Cardiac fibroblast (primary cell): ENCODE measurements around the gene UBQLN1.

Source experiments
- DNase-seq, 2 donors: peaks; one replicate each; pipeline versions ENCODE4 v3.0.0 to v3.0.0-alpha.2; 2010; ENCODE audit warnings: low read depth in 2 of 2
- H3K4me3 ChIP-seq, 2 donors: replicated peaks in 1 of 2; 1 replicate in 1 of 2; 2 replicates in 1 of 2; pipeline ENCODE4 v1.5.1; 2011; ENCODE audit warnings: low read depth in 2 of 2, low read length in 2 of 2, mild to moderate bottlenecking in 2 of 2, moderate library complexity in 1 of 2
- TF ChIP-seq, protein P1 (sequence below): IDR thresholded peaks from one replicate; pipeline ENCODE4 v1.5.1; 2011; ENCODE audit warnings: low read depth, mild to moderate bottlenecking, low read length, inconsistent platforms

UBQLN1 gene

DNA sequence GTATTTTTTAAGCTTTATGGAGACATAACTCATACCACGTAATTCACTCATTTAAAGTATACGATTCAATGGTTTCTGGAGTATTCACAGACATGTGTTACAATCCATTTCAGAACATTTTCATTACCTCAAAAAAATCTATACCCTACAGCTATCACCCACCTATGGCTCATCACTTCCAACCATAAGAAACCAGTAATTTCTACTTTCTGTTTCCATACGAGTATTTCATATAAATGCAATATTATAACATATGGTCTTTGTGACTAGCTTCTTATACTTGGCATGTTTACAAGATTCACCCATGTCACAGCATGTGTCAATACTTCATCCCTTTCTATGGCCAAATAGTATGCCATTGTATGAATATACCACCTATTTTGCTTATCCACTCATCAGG, 18.8 kb downstream of the UBQLN1 start:
- DNase-seq, result no peak
- H3K4me3 ChIP-seq, result no peak overlapping the region
- TF ChIP-seq, protein P1, sequence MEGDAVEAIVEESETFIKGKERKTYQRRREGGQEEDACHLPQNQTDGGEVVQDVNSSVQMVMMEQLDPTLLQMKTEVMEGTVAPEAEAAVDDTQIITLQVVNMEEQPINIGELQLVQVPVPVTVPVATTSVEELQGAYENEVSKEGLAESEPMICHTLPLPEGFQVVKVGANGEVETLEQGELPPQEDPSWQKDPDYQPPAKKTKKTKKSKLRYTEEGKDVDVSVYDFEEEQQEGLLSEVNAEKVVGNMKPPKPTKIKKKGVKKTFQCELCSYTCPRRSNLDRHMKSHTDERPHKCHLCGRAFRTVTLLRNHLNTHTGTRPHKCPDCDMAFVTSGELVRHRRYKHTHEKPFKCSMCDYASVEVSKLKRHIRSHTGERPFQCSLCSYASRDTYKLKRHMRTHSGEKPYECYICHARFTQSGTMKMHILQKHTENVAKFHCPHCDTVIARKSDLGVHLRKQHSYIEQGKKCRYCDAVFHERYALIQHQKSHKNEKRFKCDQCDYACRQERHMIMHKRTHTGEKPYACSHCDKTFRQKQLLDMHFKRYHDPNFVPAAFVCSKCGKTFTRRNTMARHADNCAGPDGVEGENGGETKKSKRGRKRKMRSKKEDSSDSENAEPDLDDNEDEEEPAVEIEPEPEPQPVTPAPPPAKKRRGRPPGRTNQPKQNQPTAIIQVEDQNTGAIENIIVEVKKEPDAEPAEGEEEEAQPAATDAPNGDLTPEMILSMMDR, result no peak

DNA sequence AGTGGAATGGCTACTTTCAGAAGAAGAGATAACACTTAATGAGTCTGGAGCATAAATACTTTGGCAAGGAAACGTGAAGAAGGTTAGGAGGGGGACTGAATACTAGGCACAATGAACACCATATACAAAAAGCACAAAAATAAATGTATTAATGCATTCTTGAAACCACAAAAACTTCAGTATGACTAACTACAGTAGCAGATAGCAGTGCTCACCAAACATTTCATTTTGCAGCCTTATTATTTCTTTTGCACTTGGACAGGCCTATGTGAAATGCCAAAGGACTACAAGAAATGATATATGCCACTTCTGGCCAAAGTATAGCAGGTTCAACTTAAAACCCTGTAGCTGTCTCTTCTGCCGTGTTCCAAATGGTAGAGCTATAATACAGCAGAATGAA, 26.3 kb downstream of the UBQLN1 start:
- no peak overlapping the region for H3K4me3 ChIP-seq
- TF ChIP-seq, protein P1, result no peak
- DNase-seq, result no peak

DNA sequence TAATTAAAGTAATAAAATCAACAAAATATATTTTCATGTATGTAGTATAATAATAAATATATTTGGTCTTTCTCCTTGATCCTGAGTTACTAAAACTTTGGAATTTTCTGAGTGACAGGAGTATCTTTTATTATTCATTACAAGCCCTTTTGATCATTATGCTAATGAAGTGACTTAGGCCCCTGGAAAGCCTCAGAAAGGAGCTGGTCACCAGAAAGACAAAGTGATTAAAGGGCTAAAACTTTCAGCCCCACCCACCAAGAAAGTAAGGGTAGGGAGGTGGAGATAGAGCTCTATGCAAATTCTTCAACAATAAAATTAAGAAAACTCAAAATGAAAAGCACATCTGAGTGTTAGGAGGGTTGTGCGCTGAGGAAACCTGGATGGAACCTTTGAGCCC, 27.5 kb downstream of the UBQLN1 start:
- TF ChIP-seq, protein P1, result no peak
- H3K4me3 ChIP-seq, result no peak overlapping the region
- no peak for DNase-seq

DNA sequence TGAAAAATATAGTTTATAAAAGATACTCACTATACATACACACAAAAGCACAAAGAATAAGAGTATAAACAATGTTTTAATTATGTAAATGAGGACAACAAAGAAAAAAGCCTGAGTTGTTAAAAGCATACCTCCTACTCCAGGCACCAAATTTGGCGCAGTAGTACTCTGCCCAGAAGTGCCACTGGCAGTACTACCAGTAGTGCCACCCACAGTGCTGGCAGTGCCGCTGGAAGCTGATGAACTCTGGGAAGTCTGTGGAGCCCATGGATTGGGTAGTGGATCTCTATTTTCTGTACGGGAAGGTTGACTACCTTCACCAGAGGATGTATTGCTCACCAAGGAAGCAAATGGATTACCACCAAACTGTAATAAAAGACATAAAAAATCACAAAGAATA, 30.2 kb downstream of the UBQLN1 start:
- no peak for DNase-seq
- H3K4me3 ChIP-seq, result no peak overlapping the region
- TF ChIP-seq, protein P1, result no peak

DNA sequence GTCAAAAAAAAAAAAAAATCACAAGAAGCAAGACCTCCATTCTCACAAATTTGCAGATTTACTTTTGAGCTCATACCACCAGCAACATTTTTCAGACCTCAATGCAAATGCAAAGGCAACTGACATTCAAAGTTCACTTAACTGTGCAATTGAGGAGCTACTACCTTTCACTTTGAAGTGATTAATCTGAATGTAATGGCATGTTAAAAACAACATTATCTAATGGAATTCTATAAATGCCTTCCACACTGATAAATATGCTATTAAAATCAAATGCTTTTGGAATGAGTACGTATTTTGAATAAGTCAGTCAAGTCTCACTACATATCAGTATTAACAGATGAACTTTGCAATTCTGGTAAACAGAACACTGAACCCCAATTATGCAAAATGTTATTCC, 32.3 kb downstream of the UBQLN1 start:
- H3K4me3 ChIP-seq, result no peak overlapping the region
- TF ChIP-seq, protein P1, result no peak
- DNase-seq, result no peak

DNA sequence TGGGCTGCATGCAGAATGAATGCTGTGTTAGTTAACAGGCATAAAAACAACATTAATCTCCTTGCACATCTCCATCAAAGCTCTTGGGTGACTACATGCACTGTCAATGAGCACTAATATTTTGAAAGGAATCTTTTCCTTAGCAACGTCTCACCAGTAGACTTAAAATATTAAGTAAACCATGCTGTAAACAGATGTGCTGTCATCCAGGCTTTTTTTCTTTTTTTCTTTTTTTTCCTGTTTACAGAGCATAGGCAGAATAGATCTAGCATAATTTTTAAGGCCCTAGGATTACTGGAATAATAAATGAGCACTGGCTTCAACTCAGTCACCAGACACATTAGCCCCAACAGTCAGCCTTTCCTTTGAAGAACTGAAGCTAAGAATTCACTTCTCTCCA, 36.3 kb downstream of the UBQLN1 start:
- DNase-seq, result no peak
- TF ChIP-seq, protein P1, result no peak

DNA sequence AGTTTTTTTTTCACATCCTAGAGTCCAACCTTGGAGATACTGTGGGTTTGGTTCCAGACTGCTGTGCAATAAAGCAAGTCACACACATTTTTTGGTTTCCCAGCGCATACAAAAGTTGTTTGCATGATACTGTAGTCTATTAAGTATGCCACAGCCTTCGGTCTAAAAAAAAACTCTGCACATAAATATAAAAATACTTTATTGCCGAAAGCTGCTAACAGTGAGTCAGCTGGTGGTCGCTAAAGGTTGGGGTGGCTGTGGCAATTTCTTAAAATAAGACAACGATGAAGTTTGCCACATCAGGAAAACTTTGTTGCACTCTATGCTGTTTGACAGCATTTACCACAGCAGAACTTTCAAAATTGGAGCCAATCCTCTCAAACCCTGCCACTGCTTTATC, 37.4 kb downstream of the UBQLN1 start:
- no peak overlapping the region for H3K4me3 ChIP-seq
- TF ChIP-seq, protein P1, result no peak
- DNase-seq, result no peak

More for the DNA sequence above, 36.3 kb downstream of the UBQLN1 start:
- no peak overlapping the region for H3K4me3 ChIP-seq
